HT-29 (cell line): ENCODE data around the gene SPACA7. TPM values are rescaled to one million over a fixed set of nuclear protein-coding genes. Genes with fewer than 3 reads are reported as not detected.

Experiments
- DNase-seq: peaks from one replicate; pipeline ENCODE4 v3.0.0-alpha.2; 2015; ENCODE audit warnings: low spot score
- total RNA-seq: library from RNA; depleted of rRNA; stranded (reverse); fragments of >200 nt; shearing (Covaris generic); gene quantifications from 2 replicates; pipeline ENCODE4 v1.2.3, GENCODE V29; 2014; rRNA removed

The SPACA7 gene
- total RNA-seq, 1 experiment from 2014 or later, result not detected

DNA sequence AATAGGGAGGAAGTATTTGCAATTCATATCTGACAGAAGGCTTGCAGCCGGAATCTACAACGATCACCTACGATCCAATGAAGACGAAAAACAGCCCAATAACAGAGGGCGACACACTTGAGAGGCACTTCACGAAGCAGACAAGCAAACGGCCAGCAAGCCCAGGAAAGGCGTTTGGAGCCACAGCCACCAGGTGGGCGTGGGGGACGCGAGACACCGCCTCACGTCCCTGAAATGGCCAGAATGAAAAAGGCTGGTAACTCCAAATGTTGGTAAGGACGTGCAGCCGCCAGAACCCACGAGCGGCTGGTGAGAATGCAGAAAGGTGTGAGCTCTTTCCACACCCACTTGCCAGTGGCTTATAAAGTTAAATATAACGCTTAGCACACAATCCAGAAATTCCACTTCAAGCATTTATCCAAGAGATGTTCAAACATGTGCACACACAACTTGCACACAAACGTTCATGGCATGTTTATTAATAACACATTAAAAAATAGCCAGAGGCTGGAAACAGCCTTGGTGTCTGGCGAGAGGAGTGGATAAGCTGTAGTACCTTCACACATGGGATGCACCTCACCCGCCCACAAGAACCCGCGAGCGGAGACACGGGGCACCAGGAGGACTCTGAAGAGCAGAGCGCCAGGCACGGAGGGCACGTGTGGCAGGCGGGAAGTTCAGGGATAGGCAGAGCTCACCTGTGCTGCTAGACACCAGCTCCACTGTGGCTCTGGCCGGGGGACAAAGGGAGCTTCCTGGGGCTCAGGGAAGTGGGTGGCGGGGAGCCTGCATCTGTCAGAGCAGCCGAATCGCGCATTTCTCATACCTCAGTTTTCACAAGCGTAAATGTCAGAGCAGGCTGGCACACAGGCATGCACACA lies 89.3 kb downstream of the SPACA7 start:
- DNase-seq, result no peak

DNA sequence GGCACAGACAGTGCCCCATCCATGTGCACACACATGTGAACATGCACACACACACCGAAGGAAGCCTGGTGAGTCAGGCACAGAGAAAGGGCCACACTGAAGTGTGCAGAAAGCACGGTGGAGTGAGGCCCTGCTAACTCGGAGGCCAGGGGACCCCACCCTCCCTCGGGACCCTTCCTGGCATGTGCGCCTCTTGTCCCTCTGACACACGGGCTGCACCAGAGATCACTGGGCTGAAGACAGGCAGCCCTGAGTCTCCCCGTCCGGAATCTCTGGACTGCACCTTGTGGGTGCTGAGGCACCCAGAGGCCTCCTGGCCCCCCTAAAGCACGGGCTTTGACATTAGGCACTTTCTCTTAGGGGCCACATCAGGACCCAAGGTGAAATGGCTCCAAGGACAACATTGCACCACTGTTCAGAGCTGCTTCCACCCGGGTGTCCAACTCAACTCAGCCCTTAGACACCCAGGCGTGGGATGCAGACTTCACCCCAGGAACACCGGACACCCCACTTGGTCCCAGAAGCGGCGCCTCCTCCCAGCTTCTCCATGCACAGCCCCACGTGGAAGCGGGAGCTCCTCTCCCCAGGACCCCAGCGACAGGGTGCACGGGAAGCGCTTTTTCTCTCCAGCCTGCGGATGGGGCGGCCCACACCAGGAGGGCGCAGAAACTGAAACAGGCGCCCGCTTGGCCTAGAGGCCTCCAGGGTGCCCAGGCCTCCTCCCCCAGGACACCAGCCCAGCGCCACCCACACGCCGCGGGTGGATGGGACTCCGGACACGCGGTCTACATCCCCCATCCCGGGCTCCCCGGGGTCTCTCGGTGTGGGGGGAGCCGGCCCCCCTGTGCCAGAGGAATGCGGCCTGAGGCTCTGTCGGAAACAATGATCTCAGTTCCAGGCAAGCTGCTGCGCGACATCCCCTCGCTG lies 90.2 kb downstream of the SPACA7 start:
- no peak for DNase-seq

DNA sequence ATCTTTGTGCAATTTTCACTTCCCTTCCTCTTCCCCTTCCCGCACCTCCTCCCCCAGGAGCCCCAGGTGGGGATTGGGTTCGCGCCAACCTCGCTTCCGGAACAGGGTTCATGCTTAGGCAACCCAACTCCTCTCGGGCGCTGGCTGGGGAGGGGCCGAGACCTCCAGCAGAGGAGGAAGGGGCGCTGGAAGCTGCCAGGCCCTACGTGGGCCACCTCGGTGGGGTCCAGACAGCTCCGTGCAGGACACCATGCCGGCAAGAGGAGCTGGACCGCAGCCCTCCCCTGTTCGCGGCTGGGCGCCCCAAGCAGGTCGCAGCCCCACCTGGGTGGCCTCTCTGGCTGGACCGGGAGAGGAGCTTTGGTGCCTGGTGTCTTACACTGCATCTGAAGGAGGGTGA lies 91.1 kb downstream of the SPACA7 start:
- no peak for DNase-seq

DNA sequence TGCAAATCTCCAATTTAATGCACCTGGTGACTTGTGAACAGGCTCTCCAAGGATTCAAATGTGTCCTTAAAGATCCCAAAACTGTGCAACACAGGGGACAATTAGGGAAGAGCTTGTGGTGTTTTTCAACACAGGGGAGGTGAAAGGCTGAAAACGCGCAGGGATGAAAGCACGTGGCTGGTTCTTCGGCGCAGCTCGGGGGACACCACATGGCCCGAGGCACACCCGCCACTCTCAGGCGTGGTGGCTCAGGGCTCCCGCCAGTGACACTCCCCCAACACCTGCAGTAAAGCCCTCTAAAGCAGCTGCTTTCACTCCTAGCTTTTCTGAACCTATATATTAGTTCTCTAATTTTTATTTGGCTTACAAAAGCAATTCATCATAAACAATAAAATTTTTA lies 91.9 kb downstream of the SPACA7 start:
- DNase-seq, result no peak

DNA sequence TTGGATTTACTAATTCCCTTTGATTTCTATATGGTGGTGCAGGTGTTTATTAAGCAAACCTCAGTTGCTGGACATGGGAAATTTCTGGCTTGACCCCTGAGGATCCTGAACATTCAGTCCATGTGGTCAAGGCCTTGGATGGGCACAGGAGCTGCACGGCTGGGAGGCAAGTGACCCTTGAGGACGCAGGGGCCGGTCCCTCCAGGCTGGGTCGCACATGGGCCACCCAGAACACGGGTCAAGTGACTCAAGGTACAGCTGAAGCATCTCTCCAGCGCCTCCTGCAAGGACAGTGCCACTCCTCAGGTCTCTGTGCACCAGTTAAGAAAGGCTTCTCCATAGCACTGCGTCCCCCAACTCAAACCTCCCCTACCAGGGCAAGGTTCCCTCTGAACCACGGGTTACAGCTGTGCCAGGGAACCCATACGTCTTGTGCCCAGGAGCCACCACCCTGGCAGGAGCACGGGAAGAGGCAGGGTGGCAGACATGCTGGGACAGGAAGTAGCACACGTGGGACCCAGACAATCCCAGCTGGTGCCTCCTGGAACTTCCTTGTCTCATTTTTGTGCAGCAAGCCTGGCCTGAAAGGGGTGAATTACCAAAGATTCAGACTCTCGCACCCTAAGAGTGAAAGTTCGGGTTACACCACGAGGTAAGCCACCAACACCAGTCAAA lies 93.1 kb downstream of the SPACA7 start:
- DNase-seq, result no peak

DNA sequence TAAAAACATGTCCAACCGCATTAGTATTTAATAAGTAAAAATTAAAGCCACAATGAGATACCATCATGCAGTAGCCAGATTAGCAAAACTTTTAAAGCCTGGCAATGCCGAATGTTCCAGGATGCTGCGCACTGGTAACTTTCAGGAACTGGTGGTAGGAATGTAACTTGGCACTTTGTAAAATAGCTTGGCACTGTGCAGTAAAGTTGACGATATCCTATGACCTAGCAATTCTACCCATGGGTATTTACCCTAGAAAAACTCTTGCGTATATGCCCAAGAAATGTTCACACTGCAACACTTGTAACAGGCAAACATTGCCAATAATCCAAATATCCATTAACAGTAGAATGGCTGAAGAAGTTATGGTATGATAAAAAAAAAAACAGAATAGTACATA lies 97.7 kb downstream of the SPACA7 start:
- no peak for DNase-seq

DNA sequence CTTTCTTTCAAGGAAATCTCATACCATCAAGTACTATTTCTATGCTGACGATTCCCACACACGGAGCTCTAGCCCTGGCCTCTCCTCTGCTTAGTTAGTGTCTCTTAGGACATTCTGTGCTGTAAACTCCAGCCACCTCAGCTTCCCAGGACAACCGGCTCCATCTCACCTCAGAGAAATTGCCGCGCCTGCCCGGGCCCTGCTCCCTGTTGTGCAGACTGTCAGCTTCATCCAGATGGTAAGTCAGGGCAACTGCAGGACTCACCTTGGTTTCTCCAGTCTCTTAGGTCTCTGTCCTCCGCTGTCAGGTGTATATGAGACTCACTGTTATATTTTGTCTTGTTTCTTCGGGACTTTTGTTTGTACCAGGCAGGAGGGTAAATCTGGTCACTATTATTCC lies 98.7 kb downstream of the SPACA7 start:
- no peak for DNase-seq

DNA sequence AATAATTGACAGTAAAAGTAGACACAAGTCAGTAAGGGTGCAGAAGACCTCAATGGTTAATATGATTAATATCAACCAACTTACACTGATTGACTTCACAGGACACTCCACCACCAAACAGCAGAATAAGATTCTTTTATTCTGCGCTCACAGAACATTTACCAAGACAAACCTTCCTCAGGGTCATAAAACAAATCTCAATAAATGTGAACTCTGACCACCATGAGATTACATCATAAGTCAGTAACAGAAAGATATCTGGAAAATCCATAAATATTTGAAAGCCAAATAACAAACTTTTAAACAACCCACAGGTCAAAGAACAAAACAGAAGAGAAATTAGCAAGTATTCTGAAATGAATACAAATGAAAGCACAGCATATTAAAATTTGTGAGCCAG lies 99.7 kb downstream of the SPACA7 start:
- DNase-seq, result no peak

DNA sequence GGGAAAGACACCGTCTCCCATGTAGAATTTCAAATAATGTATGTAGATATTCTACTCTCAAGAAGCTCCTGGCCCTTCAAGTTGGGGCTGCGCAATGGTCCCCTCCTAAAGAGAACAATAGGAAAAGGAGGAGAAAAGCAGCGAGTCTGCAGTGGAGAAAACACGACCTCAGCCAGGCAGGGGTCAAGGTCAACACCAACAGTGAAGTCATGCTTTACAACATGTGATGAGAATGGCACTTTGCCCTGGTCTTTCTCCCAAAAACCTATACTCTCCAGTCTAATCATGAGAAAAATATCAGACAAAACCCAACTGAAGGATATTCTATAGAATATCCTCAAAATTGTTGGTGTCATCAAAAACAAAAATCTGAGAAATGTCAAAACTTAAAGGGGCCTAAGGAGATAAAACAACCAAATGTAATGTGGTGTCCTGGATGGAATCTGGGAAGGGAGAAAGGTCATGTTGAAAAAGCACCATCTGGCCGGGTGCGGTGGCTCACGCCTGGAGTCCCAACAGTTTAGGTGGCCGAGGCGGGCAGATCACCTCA lies 101.0 kb downstream of the SPACA7 start:
- DNase-seq, result no peak

DNA sequence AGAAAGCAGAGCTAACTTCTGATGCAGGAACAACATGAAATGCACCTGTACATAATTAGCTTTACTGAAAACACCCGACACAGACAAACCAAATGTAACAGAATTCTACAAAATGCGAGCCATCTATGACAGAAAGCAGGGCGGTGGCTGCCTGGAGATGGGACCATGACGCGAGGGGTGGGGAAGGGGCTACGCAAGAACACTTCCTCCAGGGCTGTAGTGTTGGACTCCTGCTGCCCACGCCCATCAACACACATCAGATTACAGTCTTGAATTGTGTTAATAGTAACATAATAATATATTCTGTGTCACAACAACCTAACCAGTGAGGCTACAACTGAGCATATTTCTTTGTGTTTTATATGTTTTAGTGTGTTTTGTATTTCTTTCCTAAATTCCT lies 103.2 kb downstream of the SPACA7 start:
- DNase-seq, result no peak

DNA sequence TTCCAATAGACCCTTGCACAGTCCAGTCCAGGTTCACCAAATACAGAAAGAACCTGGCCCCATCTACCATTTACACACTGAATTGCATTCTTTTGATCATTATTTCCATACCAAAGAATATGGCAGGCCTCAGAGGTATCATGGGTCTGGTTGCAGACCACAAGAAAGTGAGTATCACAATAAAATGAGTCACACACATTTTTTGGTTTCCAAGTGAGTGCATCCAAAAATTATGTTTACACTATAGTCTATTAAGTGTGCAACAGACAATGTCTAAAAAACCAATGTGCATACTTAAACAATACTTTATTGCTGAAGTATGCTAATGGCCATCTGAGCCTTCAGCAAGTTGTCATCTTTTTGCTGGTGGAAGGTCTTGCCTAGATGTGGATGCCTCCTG lies 105.3 kb downstream of the SPACA7 start:
- DNase-seq, result no peak

DNA sequence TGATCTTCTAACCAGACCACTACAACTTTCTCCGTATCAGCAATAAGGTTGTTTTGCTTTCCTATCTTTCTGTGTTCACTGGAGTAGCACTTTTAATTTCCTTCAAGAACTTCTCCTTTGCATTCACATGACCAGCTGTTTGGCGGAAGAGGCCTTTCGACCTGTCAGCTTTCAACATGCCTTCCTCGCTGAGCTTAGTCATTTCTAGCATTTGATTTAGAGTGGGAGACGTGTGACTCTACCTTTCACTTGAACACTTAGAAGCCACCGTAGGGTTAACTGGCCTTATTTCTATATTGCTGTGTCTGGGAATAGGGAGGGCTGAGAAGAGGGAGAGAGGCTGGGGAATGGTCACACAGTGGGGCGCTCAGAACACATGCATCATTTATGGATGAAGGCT lies 107.1 kb downstream of the SPACA7 start:
- DNase-seq, result no peak

Other genes with a start within 250 kb of the SPACA7 start
- 42.4 and 42.6 TPM in 2 replicates for gene TUBGCP3, start 211.8 kb downstream of the SPACA7 start, total RNA-seq